Measurements from ENCODE around the gene ABHD3.

DNA sequence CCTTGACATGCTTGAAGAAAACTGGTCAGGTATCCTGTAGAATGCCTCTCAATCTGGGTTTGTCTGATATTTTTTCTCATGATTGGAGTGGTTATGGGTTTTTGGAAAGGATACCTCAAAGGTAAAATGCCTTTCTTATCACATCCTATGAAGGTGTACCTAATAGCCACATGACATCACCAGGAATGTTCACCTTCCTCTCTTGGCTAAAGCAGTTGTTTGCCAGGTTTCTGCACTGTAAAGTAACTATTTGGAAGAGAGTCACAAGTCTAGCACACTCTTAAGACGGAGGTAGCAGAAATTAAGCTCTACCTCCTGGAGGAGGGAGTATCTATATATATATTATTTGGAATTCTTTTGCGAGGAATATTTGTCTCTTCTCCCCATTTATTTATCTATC, 18.1 kb upstream of the ABHD3 start:
- TF ChIP-seq, protein P1, sequence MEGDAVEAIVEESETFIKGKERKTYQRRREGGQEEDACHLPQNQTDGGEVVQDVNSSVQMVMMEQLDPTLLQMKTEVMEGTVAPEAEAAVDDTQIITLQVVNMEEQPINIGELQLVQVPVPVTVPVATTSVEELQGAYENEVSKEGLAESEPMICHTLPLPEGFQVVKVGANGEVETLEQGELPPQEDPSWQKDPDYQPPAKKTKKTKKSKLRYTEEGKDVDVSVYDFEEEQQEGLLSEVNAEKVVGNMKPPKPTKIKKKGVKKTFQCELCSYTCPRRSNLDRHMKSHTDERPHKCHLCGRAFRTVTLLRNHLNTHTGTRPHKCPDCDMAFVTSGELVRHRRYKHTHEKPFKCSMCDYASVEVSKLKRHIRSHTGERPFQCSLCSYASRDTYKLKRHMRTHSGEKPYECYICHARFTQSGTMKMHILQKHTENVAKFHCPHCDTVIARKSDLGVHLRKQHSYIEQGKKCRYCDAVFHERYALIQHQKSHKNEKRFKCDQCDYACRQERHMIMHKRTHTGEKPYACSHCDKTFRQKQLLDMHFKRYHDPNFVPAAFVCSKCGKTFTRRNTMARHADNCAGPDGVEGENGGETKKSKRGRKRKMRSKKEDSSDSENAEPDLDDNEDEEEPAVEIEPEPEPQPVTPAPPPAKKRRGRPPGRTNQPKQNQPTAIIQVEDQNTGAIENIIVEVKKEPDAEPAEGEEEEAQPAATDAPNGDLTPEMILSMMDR (IDR thresholded peaks at IDR 0.05), result no peak
- no peak for TF ChIP-seq POLR2AphosphoS5 (IDR thresholded peaks at IDR 0.05)
- TF ChIP-seq POLR2A (IDR thresholded peaks at IDR 0.05), result no peak
- no peak for TF ChIP-seq EP300 (IDR thresholded peaks at IDR 0.05; ENCODE audit: low read depth)
